Retinal pigment epithelial cell (primary cell): ENCODE data around the gene NUP160.
A peak's percentile ranks its signal among the peaks of the same experiment; 100 is the strongest.

Source experiments
- DNase-seq: peaks from one replicate; pipeline ENCODE4 v3.0.0-alpha.2; 2010; ENCODE audit warnings: low read depth
- H3K4me3 ChIP-seq: 2 replicates; pipeline ENCODE4 v1.5.1; 2011; ENCODE audit warnings: mild to moderate bottlenecking, low read length, control low read depth, moderate library complexity
- CTCF ChIP-seq: conservative IDR thresholded peaks from 2 replicates; pipeline ENCODE4 v1.5.1; 2011; ENCODE audit warnings: low read depth, low read length, control low read depth, inconsistent platforms

NUP160 gene

GRCh38 chr11:47856186-47856585 lies 8.0 kb upstream of the NUP160 start:
- no peak for DNase-seq
- no peak for TF ChIP-seq CTCF
- no peak overlapping the region for H3K4me3 ChIP-seq

- DNase-seq = no peak
- no peak overlapping the region for H3K4me3 ChIP-seq
- TF ChIP-seq CTCF = no peak
Observed at GRCh38 chr11:47854667-47855066, 6.5 kb upstream of the NUP160 start.

GRCh38 chr11:47852053-47852452 lies 3.9 kb upstream of the NUP160 start:
- TF ChIP-seq CTCF = no peak
- no peak for DNase-seq
- H3K4me3 ChIP-seq = no peak overlapping the region

- DNase-seq = no peak
Observed at GRCh38 chr11:47850337-47850736, 2.2 kb upstream of the NUP160 start.

GRCh38 chr11:47848700-47849155 lies 578 bp upstream of the NUP160 start:
- DNase-seq = no peak
- no peak for TF ChIP-seq CTCF
- peak overlapping the region; percentile 97 for H3K4me3 ChIP-seq

More at GRCh38 chr11:47850337-47850736, 2.2 kb upstream of the NUP160 start:
- H3K4me3 ChIP-seq = no peak overlapping the region
- TF ChIP-seq CTCF = no peak

GRCh38 chr11:47847537-47847891 lies 636 bp downstream of the NUP160 start:
- H3K4me3 ChIP-seq = peak overlapping the region; percentile 97
- no peak for DNase-seq
- no peak for TF ChIP-seq CTCF

- no peak for TF ChIP-seq CTCF
- no peak for DNase-seq
- H3K4me3 ChIP-seq = peak overlapping the region; percentile 97
Observed at GRCh38 chr11:47846998-47847397, 1.2 kb downstream of the NUP160 start.
